Mesenchymal stem cell (in vitro differentiated cells and primary cell): ENCODE results near the gene NFATC3.

Source experiments
- DNase-seq: peaks from one replicate; pipeline ENCODE4 v3.0.0-alpha.2; 2013
- H2AFZ ChIP-seq: one replicate; pipeline ENCODE4 v1.6.1; 2013; ENCODE audit warnings: low read depth, mild to moderate bottlenecking, control low read depth, inconsistent platforms, low read length, moderate library complexity
- H2AK5ac ChIP-seq: 2 replicates; pipeline ENCODE4 v1.6.1; 2013; ENCODE audit warnings: low read length, moderate library complexity, mild to moderate bottlenecking, inconsistent platforms; ENCODE audit not compliant: severe bottlenecking
- H2BK120ac ChIP-seq: one replicate; pipeline ENCODE4 v1.6.1; 2013; ENCODE audit warnings: low read depth, mild to moderate bottlenecking, inconsistent platforms, low read length, moderate library complexity
- H2BK12ac ChIP-seq, 2 experiments: one replicate each; pipeline ENCODE4 v1.6.1; 2013; ENCODE audit warnings: inconsistent platforms in 2 of 2, low read length in 2 of 2, mild to moderate bottlenecking in 2 of 2, moderate library complexity in 2 of 2, control low read depth in 1 of 2
- H2BK15ac ChIP-seq: one replicate; pipeline ENCODE4 v1.6.1; 2013; ENCODE audit warnings: mild to moderate bottlenecking, low read depth, inconsistent platforms; ENCODE audit not compliant: poor library complexity, severe bottlenecking
- H2BK5ac ChIP-seq: 2 replicates; pipeline ENCODE4 v1.6.1; 2013; ENCODE audit warnings: low read depth, mild to moderate bottlenecking, low read length, control low read depth, inconsistent platforms; ENCODE audit not compliant: poor library complexity, severe bottlenecking
- H3K14ac ChIP-seq, 2 experiments: one replicate each; pipeline ENCODE4 v1.6.1; 2013; ENCODE audit warnings: inconsistent platforms in 2 of 2, low read length in 2 of 2, control low read depth in 1 of 2, mild to moderate bottlenecking in 1 of 2, moderate library complexity in 1 of 2
- H3K18ac ChIP-seq, 2 experiments: one replicate each; pipeline ENCODE4 v1.6.1; 2013; ENCODE audit warnings: inconsistent platforms in 2 of 2, low read length in 2 of 2, control low read depth in 1 of 2, low read depth in 1 of 2, mild to moderate bottlenecking in 1 of 2
- H3K23ac ChIP-seq, 2 experiments: one replicate each; pipeline ENCODE4 v1.6.1; 2013; ENCODE audit warnings: inconsistent platforms in 2 of 2, low read length in 2 of 2, mild to moderate bottlenecking in 2 of 2, moderate library complexity in 2 of 2, control low read depth in 1 of 2
- H3K27ac ChIP-seq: 2 replicates; pipeline ENCODE4 v1.5.1; 2013; ENCODE audit warnings: mild to moderate bottlenecking, moderate library complexity, low read length, control low read depth, inconsistent platforms; ENCODE audit not compliant: poor library complexity, severe bottlenecking
- H3K27me3 ChIP-seq, 2 experiments: 2 replicates each; pipeline versions ENCODE4 v1.6.1 to v1.7.0; 2013; ENCODE audit warnings: low read length in 2 of 2, mild to moderate bottlenecking in 2 of 2, moderate library complexity in 2 of 2, control low read depth in 1 of 2, inconsistent platforms in 1 of 2; ENCODE audit not compliant: control insufficient read depth in 1 of 2, insufficient read depth in 1 of 2
- H3K36me3 ChIP-seq, 2 experiments: 2 replicates each; pipeline versions ENCODE4 v1.6.1 to v1.7.0; 2013; ENCODE audit warnings: low read length in 2 of 2, control low read depth in 1 of 2, inconsistent platforms in 1 of 2, low read depth in 1 of 2, mild to moderate bottlenecking in 1 of 2; ENCODE audit not compliant: insufficient read depth in 2 of 2, control insufficient read depth in 1 of 2
- H3K4ac ChIP-seq, 2 experiments: one replicate each; pipeline ENCODE4 v1.6.1; 2013; ENCODE audit warnings: inconsistent platforms in 2 of 2, low read length in 2 of 2, mild to moderate bottlenecking in 2 of 2, moderate library complexity in 2 of 2, control low read depth in 1 of 2, low read depth in 1 of 2
- H3K4me1 ChIP-seq: 2 replicates; pipeline ENCODE4 v1.6.1; 2013; ENCODE audit warnings: low read depth, low read length, control low read depth; ENCODE audit not compliant: control insufficient read depth, insufficient read depth
- H3K4me2 ChIP-seq: 2 replicates; pipeline ENCODE4 v1.6.1; 2013; ENCODE audit warnings: low read length, mild to moderate bottlenecking, inconsistent platforms; ENCODE audit not compliant: poor library complexity, severe bottlenecking
- H3K4me3 ChIP-seq, 2 experiments: 2 replicates each; pipeline versions ENCODE4 v1.5.1 to v1.7.0; 2013; ENCODE audit warnings: low read length in 2 of 2, mild to moderate bottlenecking in 2 of 2, control low read depth in 1 of 2, low read depth in 1 of 2; ENCODE audit not compliant: insufficient read depth in 1 of 2
- H3K79me1 ChIP-seq: replicated peaks from 2 replicates; pipeline ENCODE4 v1.6.1; 2013; ENCODE audit warnings: mild to moderate bottlenecking, control low read depth, low read length, inconsistent platforms; ENCODE audit not compliant: poor library complexity, severe bottlenecking
- H3K9ac ChIP-seq: 2 replicates; pipeline ENCODE4 v1.7.0; 2013; ENCODE audit warnings: mild to moderate bottlenecking, low read length, moderate library complexity
- H3K9me3 ChIP-seq: 2 replicates; pipeline ENCODE4 v1.7.0; 2013; ENCODE audit warnings: mild to moderate bottlenecking, low read length; ENCODE audit not compliant: control insufficient read depth
- H4K8ac ChIP-seq: one replicate; pipeline ENCODE4 v1.6.1; 2013; ENCODE audit warnings: inconsistent platforms, mild to moderate bottlenecking, low read length, moderate library complexity
- H4K91ac ChIP-seq: one replicate; pipeline ENCODE4 v1.6.1; 2013; ENCODE audit warnings: mild to moderate bottlenecking, low read length, inconsistent platforms
- WGBS: methylation state at CpG from one replicate; pipeline ENCODE4 v1.1.7; 2013; ENCODE audit warnings: mixed read lengths; 5-methylcytosine and 5-hydroxymethylcytosine counted together

The NFATC3 gene

DNA sequence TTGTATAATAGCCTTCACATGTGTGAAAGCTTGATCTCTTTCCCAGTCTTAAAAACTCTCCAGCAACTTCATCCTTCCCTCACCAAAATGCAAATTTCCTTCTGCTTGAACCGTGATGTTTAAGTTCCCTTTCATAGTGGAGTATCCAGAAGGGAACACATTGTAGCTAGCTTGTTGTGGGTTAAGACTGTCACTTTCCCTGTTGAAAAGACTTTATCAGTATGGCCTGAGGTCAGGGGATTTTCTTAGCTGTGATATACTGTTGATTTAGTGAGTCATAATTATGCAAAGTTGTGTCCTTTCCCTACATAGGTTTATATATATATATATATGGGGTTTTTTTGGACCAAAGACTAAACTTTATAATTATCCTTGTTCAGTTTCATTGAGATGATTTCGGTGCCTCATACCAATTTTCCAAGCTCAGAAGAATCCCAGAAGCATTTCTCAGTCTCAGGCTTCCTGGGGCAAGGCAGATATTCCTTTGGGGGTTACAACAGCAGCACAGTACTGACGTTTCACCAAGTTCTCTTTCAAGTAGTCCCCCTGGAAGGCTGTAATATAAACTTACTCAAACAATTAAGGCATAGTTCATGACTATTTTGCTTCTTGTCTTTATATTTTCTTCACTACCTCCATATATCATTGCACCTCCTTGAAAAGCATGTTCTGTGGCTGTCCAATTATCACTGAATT lies 115.1 kb downstream of the NFATC3 start:
- Histone ChIP-seq H3K9me3 (no peaks in the 10 kb centered on the region), H2BK5ac (no peak overlapping the region), H2BK12ac (no peak overlapping the region), H3K27ac (no peak overlapping the region), H3K4ac (no peak overlapping the region), H2BK15ac (no peak overlapping the region), H3K36me3 (no peaks in the 10 kb centered on the region), H3K4me2 (no peak overlapping the region), H3K18ac (no peak overlapping the region), H3K4me3 (no peak overlapping the region), H3K23ac (no peak overlapping the region), H3K4me1 (peaks cover 1% of the 10 kb centered on the region), H3K9ac (no peak overlapping the region), H4K8ac (no peak overlapping the region), H3K79me1 (peaks cover 13% of the 10 kb centered on the region), H3K27me3 (no peaks in the 10 kb centered on the region), H4K91ac (no peak overlapping the region), H2BK120ac (no peak overlapping the region), H3K14ac (no peak overlapping the region), H2AK5ac (no peak overlapping the region), H2AFZ (no peak overlapping the region)
- WGBS: 64% methylated on average over 3 of the region's 3 CpGs
- DNase-seq: peak; percentile 48

- Histone ChIP-seq H2AK5ac (no peak overlapping the region), H3K36me3 (no peaks in the 10 kb centered on the region), H3K9me3 (no peaks in the 10 kb centered on the region), H3K14ac (no peak overlapping the region), H3K4ac (no peak overlapping the region), H3K4me3 (no peak overlapping the region), H3K79me1 (peaks cover 13% of the 10 kb centered on the region), H2BK5ac (no peak overlapping the region), H4K91ac (no peak overlapping the region), H3K23ac (no peak overlapping the region), H2BK15ac (no peak overlapping the region), H3K4me1 (peaks cover 1% of the 10 kb centered on the region), H3K27ac (no peak overlapping the region), H4K8ac (no peak overlapping the region), H3K4me2 (no peak overlapping the region), H2BK120ac (no peak overlapping the region), H2AFZ (no peak overlapping the region), H3K18ac (no peak overlapping the region), H2BK12ac (no peak overlapping the region), H3K27me3 (no peaks in the 10 kb centered on the region), H3K9ac (no peak overlapping the region)
- DNase-seq: peak; percentile 66
These were observed 116.9 kb downstream of the NFATC3 start for GRCh38 chr16:68202091-68202519.

DNA sequence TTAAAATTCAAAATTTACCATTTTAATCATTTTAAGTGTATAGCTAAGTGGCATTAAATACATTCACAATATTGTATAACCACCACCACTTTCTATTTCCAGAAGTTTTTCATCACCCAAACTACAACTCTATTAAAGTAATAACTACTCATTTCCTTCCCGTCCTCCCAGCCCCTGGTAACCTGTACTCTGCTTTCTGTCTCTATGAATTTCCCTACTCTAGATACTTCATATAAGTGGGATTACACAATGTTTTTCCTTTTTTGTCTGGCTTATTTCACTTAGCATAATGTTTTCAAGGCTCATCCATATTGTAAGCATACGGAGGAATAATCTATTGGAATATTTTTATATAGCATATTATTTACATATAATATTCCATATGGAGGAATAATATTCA lies 121.1 kb downstream of the NFATC3 start:
- Histone ChIP-seq H3K4ac (no peak overlapping the region), H3K9me3 (no peaks in the 10 kb centered on the region), H3K79me1 (peaks cover 9% of the 10 kb centered on the region), H3K4me1 (no peaks in the 10 kb centered on the region), H3K9ac (no peak overlapping the region), H3K14ac (no peak overlapping the region), H3K18ac (no peak overlapping the region), H2BK120ac (no peak overlapping the region), H2BK12ac (no peak overlapping the region), H4K91ac (no peak overlapping the region), H2BK5ac (no peak overlapping the region), H2AFZ (no peak overlapping the region), H3K27ac (no peak overlapping the region), H3K27me3 (no peaks in the 10 kb centered on the region), H3K23ac (no peak overlapping the region), H2AK5ac (no peak overlapping the region), H3K4me2 (no peak overlapping the region), H4K8ac (no peak overlapping the region), H3K36me3 (peaks cover 4% of the 10 kb centered on the region in 2 experiments), H2BK15ac (no peak overlapping the region), H3K4me3 (no peak overlapping the region)
- DNase-seq: no peak
- WGBS: 100% methylated on average over 1 of the region's 2 CpGs

DNA sequence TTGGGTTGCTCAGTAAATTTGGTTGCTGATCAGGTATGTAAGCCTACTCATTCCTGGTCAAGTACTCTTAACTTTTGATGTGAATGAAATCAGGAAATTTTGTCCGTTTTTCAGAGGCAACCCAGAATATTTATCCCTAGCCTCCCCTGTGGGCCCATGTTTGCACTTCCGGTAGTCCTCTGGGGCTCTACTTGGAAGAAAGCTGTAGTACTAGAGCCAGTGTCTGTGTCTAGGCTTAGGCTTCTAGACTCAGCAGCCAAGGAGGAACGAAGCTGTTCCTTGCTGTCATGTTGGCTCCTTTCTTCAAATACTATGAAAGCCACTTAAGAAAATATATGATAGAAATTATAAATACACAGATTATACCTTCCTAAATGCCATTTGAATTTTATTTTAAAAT lies 129.6 kb downstream of the NFATC3 start:
- 100% methylated on average over 1 of the region's 3 CpGs for WGBS
- Histone ChIP-seq H3K27ac (no peak overlapping the region), H3K36me3 (peaks cover 0 to 3% of the 10 kb centered on the region in 2 experiments), H3K18ac (no peak overlapping the region), H3K14ac (no peak overlapping the region), H2AK5ac (no peak overlapping the region), H3K27me3 (no peaks in the 10 kb centered on the region), H3K79me1 (peaks cover 13% of the 10 kb centered on the region), H4K8ac (no peak overlapping the region), H3K9me3 (no peaks in the 10 kb centered on the region), H3K4me2 (no peak overlapping the region), H3K4me1 (no peaks in the 10 kb centered on the region), H2AFZ (no peak overlapping the region), H2BK12ac (no peak overlapping the region), H3K9ac (no peak overlapping the region), H2BK15ac (no peak overlapping the region), H2BK5ac (no peak overlapping the region), H3K4me3 (no peak overlapping the region), H3K23ac (no peak overlapping the region), H3K4ac (no peak overlapping the region), H2BK120ac (no peak overlapping the region), H4K91ac (no peak overlapping the region)
- no peak for DNase-seq
